H1 (cell line): ENCODE data around the gene RPS6KB2. TPM values are rescaled to one million over a fixed set of nuclear protein-coding genes. Genes with fewer than 3 reads are reported as not detected.

Experiments used
- CEBPB ChIP-seq: IDR thresholded peaks from 2 replicates; pipeline ENCODE4 v1.6.1; 2012; ENCODE audit warnings: low read depth, low read length
- SUZ12 ChIP-seq: fragments of 200-600 bp; sonication (generic); IDR thresholded peaks from 2 replicates; pipeline ENCODE4 v1.6.1; 2012; ENCODE audit warnings: mild to moderate bottlenecking, inconsistent platforms, low read length, moderate library complexity, mixed read lengths
- polyA plus RNA-seq, 7 experiments: library from polyadenylated mRNA; depleted of rRNA in 3 of 7; stranded (reverse) in 5 of 7; unstranded in 2 of 7; fragments of >200 nt in 5 of 7; fragments of 200-250 nt in 2 of 7; gene quantifications; 1 replicate in 5 of 7; 2 replicates in 1 of 7; 4 replicates in 1 of 7; pipeline versions ENCODE4 v1.2.1 to v1.2.3, GENCODE V29; 2011 to 2013; ENCODE audit warnings: missing spikeins in 2 of 7, mixed read lengths in 2 of 7
- total RNA-seq: library from RNA; stranded (reverse); fragmentation: NEBNext Ultra II Directional; extraction: Animal tissue kit (Norgen Biotek cat#: 25700); gene quantifications from 2 replicates; pipeline ENCODE4 v1.2.1, GENCODE V29; 2021

Gene RPS6KB2
- total and polyA plus RNA-seq, 2 of the 8 experiments (the other 6 are each of a cell fraction or from before 2014, with no cell fraction given): 41.0 to 47.1 TPM

- TF ChIP-seq SUZ12: no peak
- no peak for TF ChIP-seq CEBPB
Measured at GRCh38 chr11:67397986-67398660, 30.2 kb upstream of the RPS6KB2 start (continued).
